H1 (cell line): ENCODE measurements around the gene DGUOK. TPM values are rescaled to one million over a fixed set of nuclear protein-coding genes. Genes with fewer than 3 reads are reported as not detected.

Experiments used
- CTCF ChIA-PET: fragments of 300-600 bp; sonication (Branson Sonifier 250); formaldehyde crosslinking; loops from one replicate; lab custom pipeline; 2021; ENCODE audit not compliant: partially characterized antibody; lab: Charles Lee
- POLR2A ChIA-PET: fragments of 300-600 bp; sonication (Branson Sonifier 250); formaldehyde crosslinking; loops from one replicate; lab custom pipeline; 2021; ENCODE audit warnings: inconsistent platforms; ENCODE audit not compliant: partially characterized antibody; lab: Charles Lee
- DNase-seq, 2 experiments: peaks; one replicate each; pipeline versions ENCODE4 v3.0.0 to v3.0.0-alpha.2; 2010 to 2022; ENCODE audit warnings: low spot score in 2 of 2, low read depth in 1 of 2, mixed read lengths in 1 of 2
- FAIRE-seq: peaks from 2 replicates; lab custom pipeline; 2011; peaks lifted over from hg19 to GRCh38; lab: Jason Lieb, UNC
- H2AFZ ChIP-seq: 2 replicates; pipeline ENCODE4 v1.8.1; 2012; ENCODE audit warnings: low read length, inconsistent platforms
- H2AK5ac ChIP-seq: 2 replicates; pipeline ENCODE4 v1.6.1; 2013; ENCODE audit warnings: low read depth, low read length
- H2BK120ac ChIP-seq: replicated peaks from 2 replicates; pipeline ENCODE3; 2013; ENCODE audit warnings: low read depth, low read length, inconsistent platforms
- H2BK12ac ChIP-seq: 2 replicates; pipeline ENCODE4 v1.6.1; 2013; ENCODE audit warnings: low read depth, low read length
- H2BK15ac ChIP-seq: 2 replicates; pipeline ENCODE4 v1.6.1; 2013; ENCODE audit warnings: low read length
- H2BK20ac ChIP-seq: 2 replicates; pipeline ENCODE4 v1.6.1; 2013; ENCODE audit warnings: low read length
- H2BK5ac ChIP-seq: 2 replicates; pipeline ENCODE4 v1.6.1; 2013; ENCODE audit warnings: low read depth, low read length
- H3K14ac ChIP-seq: 2 replicates; pipeline ENCODE4 v1.6.1; 2013; ENCODE audit warnings: inconsistent platforms; ENCODE audit not compliant: insufficient read length
- H3K18ac ChIP-seq: 2 replicates; pipeline ENCODE4 v1.6.1; 2013; ENCODE audit warnings: low read length; ENCODE audit errors: extremely low read depth
- H3K23ac ChIP-seq: 2 replicates; pipeline ENCODE4 v1.6.1; 2013; ENCODE audit warnings: inconsistent platforms; ENCODE audit not compliant: insufficient read length
- H3K23me2 ChIP-seq: 2 replicates; pipeline ENCODE4 v1.6.1; 2013; ENCODE audit warnings: low read depth, low read length
- H3K27ac ChIP-seq: 2 replicates; pipeline ENCODE4 v1.6.1; 2011; ENCODE audit warnings: low read depth, low read length, inconsistent platforms
- H3K27me3 ChIP-seq, 4 experiments: replicated peaks in 1 of 4; 1 replicate in 1 of 4; 2 replicates in 3 of 4; pipeline versions ENCODE4 v1.6.1 to v1.8.1; 2011 to 2013; ENCODE audit warnings: low read length in 3 of 4, mild to moderate bottlenecking in 3 of 4, inconsistent platforms in 2 of 4, mixed read lengths in 2 of 4, moderate library complexity in 1 of 4; ENCODE audit not compliant: control insufficient read depth in 3 of 4, insufficient read depth in 3 of 4; ENCODE audit errors: extremely low read depth in 1 of 4
- H3K36me3 ChIP-seq, 4 experiments: 2 replicates each; pipeline versions ENCODE4 v1.6.1 to v1.8.1; 2011 to 2013; ENCODE audit warnings: mild to moderate bottlenecking in 4 of 4, low read length in 3 of 4, moderate library complexity in 2 of 4, control low read depth in 1 of 4, inconsistent platforms in 1 of 4; ENCODE audit not compliant: insufficient read depth in 4 of 4, control insufficient read depth in 2 of 4
- H3K4ac ChIP-seq: replicated peaks from 2 replicates; pipeline ENCODE3; 2013; ENCODE audit warnings: low read length, low read depth, mixed read lengths, inconsistent platforms; ENCODE audit not compliant: insufficient read length
- H3K4me1 ChIP-seq, 4 experiments: replicated peaks in 1 of 4; 1 replicate in 1 of 4; 2 replicates in 3 of 4; pipeline versions ENCODE4 v1.6.1 to v1.8.1; 2011 to 2013; ENCODE audit warnings: low read length in 3 of 4, inconsistent platforms in 2 of 4, mixed read lengths in 1 of 4; ENCODE audit not compliant: insufficient read depth in 4 of 4, control insufficient read depth in 3 of 4
- H3K4me2 ChIP-seq, 2 experiments: 2 replicates each; pipeline versions ENCODE4 v1.6.1 to v1.8.1; 2011 to 2013; ENCODE audit warnings: low read depth in 2 of 2, low read length in 2 of 2, control low read depth in 1 of 2, inconsistent platforms in 1 of 2, mild to moderate bottlenecking in 1 of 2; ENCODE audit not compliant: insufficient read depth in 1 of 2
- H3K4me3 ChIP-seq, 4 experiments: fragments of 200-600, 300-600 bp in 1 of 4; sonication (generic), shearing (Covaris generic), sonication (Bioruptor Twin) in 1 of 4; 2 replicates each; pipeline versions ENCODE4 v1.5.1 to v1.8.1; 2011 to 2016; ENCODE audit warnings: low read length in 4 of 4, low read depth in 3 of 4, control low read depth in 2 of 4, inconsistent platforms in 2 of 4, mild to moderate bottlenecking in 2 of 4, mixed read lengths in 1 of 4, moderate library complexity in 1 of 4; ENCODE audit not compliant: insufficient read depth in 2 of 4; ENCODE audit errors: extremely low read depth in 1 of 4
- H3K56ac ChIP-seq: replicated peaks from 2 replicates; pipeline ENCODE3; 2013; ENCODE audit warnings: low read depth, mild to moderate bottlenecking, mixed read lengths, low read length, inconsistent platforms; ENCODE audit not compliant: insufficient read length
- H3K79me1 ChIP-seq: 2 replicates; pipeline ENCODE4 v1.6.1; 2013; ENCODE audit warnings: low read depth, low read length, control low read depth
- H3K79me2 ChIP-seq, 2 experiments: 2 replicates each; pipeline versions ENCODE4 v1.6.1 to v1.8.1; 2012 to 2013; ENCODE audit warnings: low read length in 2 of 2, mild to moderate bottlenecking in 2 of 2, inconsistent platforms in 1 of 2; ENCODE audit not compliant: insufficient read depth in 2 of 2, control insufficient read depth in 1 of 2
- H3K9ac ChIP-seq, 4 experiments: replicated peaks in 1 of 4; 1 replicate in 1 of 4; 2 replicates in 3 of 4; pipeline versions ENCODE4 v1.6.1 to v1.8.1; 2011 to 2013; ENCODE audit warnings: low read depth in 3 of 4, low read length in 3 of 4, control low read depth in 2 of 4, mild to moderate bottlenecking in 2 of 4, moderate library complexity in 2 of 4, inconsistent platforms in 1 of 4; ENCODE audit errors: extremely low read depth in 1 of 4
- H3K9me3 ChIP-seq, 2 experiments: 2 replicates each; pipeline versions ENCODE4 v1.6.1 to v1.8.1; 2012 to 2013; ENCODE audit warnings: mild to moderate bottlenecking in 2 of 2, moderate library complexity in 2 of 2, control low read depth in 1 of 2, inconsistent platforms in 1 of 2, low read depth in 1 of 2, low read length in 1 of 2, mixed read lengths in 1 of 2; ENCODE audit not compliant: insufficient read depth in 2 of 2
- H4K20me1 ChIP-seq, 2 experiments: replicated peaks in 1 of 2; 2 replicates each; pipeline versions ENCODE3 to v1.8.1; 2011 to 2013; ENCODE audit warnings: inconsistent platforms in 2 of 2, low read length in 2 of 2, mild to moderate bottlenecking in 1 of 2; ENCODE audit not compliant: insufficient read depth in 2 of 2, control insufficient read depth in 1 of 2
- H4K5ac ChIP-seq: 2 replicates; pipeline ENCODE4 v1.6.1; 2013; ENCODE audit warnings: low read length, low read depth, mixed read lengths, inconsistent platforms; ENCODE audit not compliant: insufficient read length
- H4K8ac ChIP-seq: 2 replicates; pipeline ENCODE4 v1.8.0; 2013; ENCODE audit warnings: mild to moderate bottlenecking, moderate library complexity, low read length, inconsistent platforms; ENCODE audit not compliant: insufficient read depth; ENCODE audit errors: extremely low read depth
- H4K91ac ChIP-seq: replicated peaks from 2 replicates; pipeline ENCODE3; 2013; ENCODE audit warnings: low read length, mixed read lengths, inconsistent platforms; ENCODE audit not compliant: insufficient read length
- CBX5 ChIP-seq: fragments of 300-800, 300-1000 bp; sonication (generic); IDR thresholded peaks from 2 replicates; pipeline ENCODE4 v1.7.1; 2016; ENCODE audit warnings: antibody characterized with exemption, low read length, low read depth
- CREB1 ChIP-seq: IDR thresholded peaks from 2 replicates; pipeline ENCODE4 v1.6.1; 2012; ENCODE audit warnings: inconsistent platforms
- KDM5A ChIP-seq: fragments of 200-600 bp; IDR thresholded peaks from 2 replicates; pipeline ENCODE4 v1.7.1; 2012; ENCODE audit warnings: mild to moderate bottlenecking, low read length, inconsistent platforms, mixed read lengths
- NRF1 ChIP-seq: IDR thresholded peaks from 2 replicates; pipeline ENCODE4 v1.6.1; 2011; ENCODE audit warnings: mild to moderate bottlenecking, low read depth, low read length, improper control_type of control experiment
- PHF8 ChIP-seq: fragments of 200-600 bp; sonication (generic); conservative IDR thresholded peaks from 2 replicates; pipeline ENCODE4 v1.7.1; 2012; ENCODE audit warnings: low read depth, mild to moderate bottlenecking, inconsistent platforms, low read length, moderate library complexity
- RXRA ChIP-seq: IDR thresholded peaks from 2 replicates; pipeline ENCODE4 v1.6.1; 2011; ENCODE audit warnings: low read depth, mild to moderate bottlenecking, low read length, moderate library complexity; ENCODE audit not compliant: insufficient read depth
- SAP30 ChIP-seq: fragments of 300-600 bp; sonication (generic); IDR thresholded peaks from 2 replicates; pipeline ENCODE4 v1.7.1; 2012; ENCODE audit warnings: low read length, moderate library complexity, mild to moderate bottlenecking, inconsistent platforms; ENCODE audit not compliant: insufficient read depth, insufficient replicate concordance
- SIN3A ChIP-seq, 2 experiments: IDR thresholded peaks in 1 of 2; conservative IDR thresholded peaks in 1 of 2; 2 replicates each; pipeline ENCODE4 v1.6.1; 2011 to 2012; ENCODE audit warnings: low read length in 2 of 2, improper control_type of control experiment in 1 of 2, low read depth in 1 of 2, mild to moderate bottlenecking in 1 of 2
- SIRT6 ChIP-seq: IDR thresholded peaks from one replicate; pipeline ENCODE4 v1.7.1; 2012; ENCODE audit warnings: low read length, inconsistent platforms
- SP2 ChIP-seq: IDR thresholded peaks from 2 replicates; pipeline ENCODE4 v1.6.1; 2012; ENCODE audit warnings: mild to moderate bottlenecking, low read length, inconsistent platforms
- TCF12 ChIP-seq: IDR thresholded peaks from 2 replicates; pipeline ENCODE4 v1.6.1; 2011; ENCODE audit warnings: low read depth, mild to moderate bottlenecking, low read length
- YY1 ChIP-seq: IDR thresholded peaks from 2 replicates; pipeline ENCODE4 v1.6.1; 2011; ENCODE audit warnings: low read depth, mild to moderate bottlenecking, low read length
- WGBS, 2 experiments: shearing (Covaris generic) in 1 of 2; methylation state at CpG; one replicate each; pipeline versions ENCODE4 v1.1.6 to v1.1.7; 2013 to 2015; ENCODE audit warnings: low lambda C conversion rate in 2 of 2, mixed read lengths in 2 of 2, inconsistent platforms in 1 of 2, low coverage in 1 of 2, missing lambda C conversion rate in 1 of 2; ENCODE audit not compliant: insufficient replicate concordance in 2 of 2, insufficient coverage in 1 of 2, insufficient read length in 1 of 2; ENCODE audit errors: extremely low coverage in 1 of 2, missing lambda C conversion rate in 1 of 2; 5-methylcytosine and 5-hydroxymethylcytosine counted together
- polyA plus RNA-seq, 7 experiments: library from polyadenylated mRNA; depleted of rRNA in 3 of 7; stranded (reverse) in 5 of 7; unstranded in 2 of 7; fragments of >200 nt in 5 of 7; fragments of 200-250 nt in 2 of 7; gene quantifications; 1 replicate in 5 of 7; 2 replicates in 1 of 7; 4 replicates in 1 of 7; pipeline versions ENCODE4 v1.2.1 to v1.2.3, GENCODE V29; 2011 to 2013; ENCODE audit warnings: missing spikeins in 2 of 7, mixed read lengths in 2 of 7
- total RNA-seq: library from RNA; stranded (reverse); fragmentation: NEBNext Ultra II Directional; extraction: Animal tissue kit (Norgen Biotek cat#: 25700); gene quantifications from 2 replicates; pipeline ENCODE4 v1.2.1, GENCODE V29; 2021

The DGUOK gene
- total and polyA plus RNA-seq, 2 of the 8 experiments (the other 6 are each of a cell fraction or from before 2014, with no cell fraction given): 110 to 168 TPM

GRCh38 chr2:73911548-73912208 lies 15.0 kb upstream of the DGUOK start:
- no peak overlapping the region for H2BK20ac ChIP-seq
- 92% methylated on average over 8 of the region's 8 CpGs; no CpG with 5 or more reads in 1 of the 2 experiments for WGBS, 2 experiments
- H3K4me1 ChIP-seq: peaks cover 0 to 5% (median under 1%) of the 10 kb centered on the region in 4 experiments; a peak in 2 of 7 replicates
- H3K79me1 ChIP-seq: no peaks in the 10 kb centered on the region
- no peak overlapping the region for H4K8ac ChIP-seq
- no peak overlapping the region for H3K27ac ChIP-seq
- no peaks in the 10 kb centered on the region for H3K27me3 ChIP-seq
- H3K4ac ChIP-seq: no peak overlapping the region
- no peak for FAIRE-seq
- no peaks in the 10 kb centered on the region for H3K9me3 ChIP-seq
- no peaks in the 10 kb centered on the region for H4K20me1 ChIP-seq
- no peak overlapping the region for H4K91ac ChIP-seq
- no peaks in the 10 kb centered on the region for H3K79me2 ChIP-seq
- POLR2A ChIA-PET: interaction anchor here (0.6 to 1.3 kb wide), 3 partner anchors 9 to 287 kb away, joined by 4 read pairs; partner anchors contain the start of gene MTHFD2
- H3K36me3 ChIP-seq: no peaks in the 10 kb centered on the region
- H3K23ac ChIP-seq: no peak overlapping the region
- H3K23me2 ChIP-seq: no peaks in the 10 kb centered on the region
- no peak overlapping the region for H2BK15ac ChIP-seq
- no peak overlapping the region for H3K4me2 ChIP-seq
- H3K9ac ChIP-seq: no peak overlapping the region
- no peak overlapping the region for H2BK120ac ChIP-seq
- TF ChIP-seq SAP30 (no peak), SP2 (no peak), CBX5 (no peak), CREB1 (no peak), KDM5A (no peak), PHF8 (no peak), RXRA (no peak), YY1 (no peak), SIRT6 (no peak), TCF12 (no peak), SIN3A (conservative IDR thresholded peaks at IDR 0.05 in 1 of 2, IDR thresholded peaks at IDR 0.05 in 1 of 2; ENCODE audit: low read depth in 1 of 2, low read length in 2 of 2) (no peak), NRF1 (no peak)
- TF ChIP-seq, all 59 proteins: peak for 0
- no peak for DNase-seq
- CTCF ChIA-PET: interaction anchor here (0.6 to 3.2 kb wide), 9 partner anchors 9 to 227 kb away, joined by 3 to 21 read pairs (median 3); no protein-coding TSS in a partner anchor
- no peak overlapping the region for H4K5ac ChIP-seq
- no peak overlapping the region for H3K18ac ChIP-seq
- no peak overlapping the region for H2AK5ac ChIP-seq
- H3K14ac ChIP-seq: no peak overlapping the region
- H2BK12ac ChIP-seq: no peak overlapping the region
- no peak overlapping the region for H3K56ac ChIP-seq
- H3K4me3 ChIP-seq: no peak overlapping the region
- H2AFZ ChIP-seq: no peak overlapping the region
- H2BK5ac ChIP-seq: no peak overlapping the region
